ENCODE data around the gene NEURL1.
"Not testable (repeated sequence)": the region's sequence is repeated elsewhere in the genome, so short reads cannot be mapped to it uniquely, and the experiment has no call there.

The NEURL1 gene

GRCh38 chr10:103495321-103495720, 1.8 kb downstream of the NEURL1 start:
- no peak for DNase-seq

- no peak for DNase-seq
Measured at GRCh38 chr10:103497161-103497915, 3.8 kb downstream of the NEURL1 start.

DNA sequence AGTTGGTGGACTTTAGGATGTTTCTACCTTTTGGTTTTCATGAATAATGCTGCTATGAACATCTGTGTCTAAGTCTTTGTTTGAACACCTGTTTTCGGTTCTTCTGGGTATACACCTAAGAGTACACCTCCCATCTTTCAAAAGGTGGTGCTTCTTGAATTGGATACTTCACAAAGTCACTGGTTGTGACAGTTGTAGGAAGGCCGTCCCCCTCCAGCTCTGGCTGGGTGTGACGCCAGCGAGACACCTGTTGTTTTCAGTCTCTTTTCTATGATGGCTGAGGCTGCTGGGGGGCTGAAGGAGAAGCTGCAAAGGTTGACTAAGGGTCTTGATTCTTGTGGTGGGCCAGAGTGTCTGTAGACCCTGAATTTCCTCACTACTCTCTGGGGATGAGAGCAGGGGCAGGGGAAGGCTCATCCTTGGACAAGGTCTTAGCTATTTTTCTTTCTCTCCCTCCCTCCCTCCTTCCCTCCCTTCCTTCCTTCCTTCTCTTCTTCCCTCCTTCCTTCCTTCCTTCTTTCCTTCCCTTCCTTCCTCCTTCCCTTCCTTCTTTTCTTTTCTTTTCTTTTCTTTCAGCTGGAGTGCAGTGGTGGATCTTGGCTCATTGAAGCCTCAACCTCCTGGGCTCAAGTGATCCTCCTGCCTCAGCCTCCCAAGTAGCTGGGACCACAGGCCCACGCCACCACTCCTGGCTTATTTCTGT, 5.6 kb downstream of the NEURL1 start:
- DNase-seq: no peak

DNA sequence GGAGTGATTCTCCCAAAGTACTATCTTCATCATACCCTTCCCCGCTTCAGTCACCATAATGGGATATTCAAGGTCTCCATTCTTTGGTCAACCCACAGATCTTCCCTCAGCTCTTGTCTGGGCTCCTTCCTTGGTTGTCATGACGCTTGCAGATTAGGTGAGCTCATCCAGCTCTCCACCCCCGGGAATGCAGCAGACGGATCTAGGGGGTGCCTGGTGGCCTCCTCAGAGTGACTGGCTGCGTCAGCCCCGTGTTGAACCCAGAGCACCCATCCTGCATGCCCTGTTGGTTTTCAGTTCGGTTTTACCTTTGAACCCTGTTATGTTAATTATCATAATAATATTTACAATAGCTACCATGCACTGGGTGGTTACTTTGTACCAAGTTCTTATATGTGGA, 6.4 kb downstream of the NEURL1 start:
- DNase-seq: no peak

DNA sequence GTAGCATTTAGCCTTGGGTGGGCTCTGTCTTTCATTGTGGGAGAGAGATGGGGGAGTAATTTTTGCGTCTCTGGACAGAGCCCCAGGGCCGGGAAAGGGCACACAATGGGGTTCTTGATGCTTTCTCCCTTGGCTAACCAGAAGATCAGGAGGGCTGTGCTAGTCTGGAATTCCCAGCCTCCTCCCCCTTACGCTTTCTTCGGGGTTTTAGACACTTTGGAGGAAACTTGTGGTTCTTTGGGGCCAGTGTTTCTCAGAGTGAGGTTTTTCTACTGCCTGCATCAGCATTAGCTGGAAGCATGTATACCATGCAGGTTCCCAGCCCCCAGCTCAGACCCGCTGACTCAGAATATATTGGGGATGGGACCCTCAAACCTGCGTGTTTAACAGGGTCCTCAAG, 7.0 kb downstream of the NEURL1 start:
- no peak for DNase-seq

DNA sequence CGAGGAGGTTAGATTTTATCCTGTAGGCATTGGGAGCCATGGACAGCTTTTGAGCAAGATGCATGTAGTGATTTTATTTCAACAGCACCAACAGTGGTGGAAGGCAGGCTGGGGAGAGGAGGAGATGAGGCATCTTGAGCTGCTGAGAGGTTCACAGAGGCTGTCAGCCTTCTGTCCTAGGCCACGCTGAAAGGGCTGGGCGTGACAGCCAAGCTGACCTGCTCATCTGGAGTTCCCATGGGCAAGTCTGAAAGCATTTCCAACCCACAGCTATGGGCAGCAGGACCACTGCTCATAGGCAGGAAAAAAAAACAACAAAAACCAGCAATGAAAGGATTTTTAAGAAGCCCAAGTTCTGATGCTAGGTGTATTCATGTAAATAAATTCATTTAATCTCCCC, 7.7 kb downstream of the NEURL1 start:
- DNase-seq: no peak

DNA sequence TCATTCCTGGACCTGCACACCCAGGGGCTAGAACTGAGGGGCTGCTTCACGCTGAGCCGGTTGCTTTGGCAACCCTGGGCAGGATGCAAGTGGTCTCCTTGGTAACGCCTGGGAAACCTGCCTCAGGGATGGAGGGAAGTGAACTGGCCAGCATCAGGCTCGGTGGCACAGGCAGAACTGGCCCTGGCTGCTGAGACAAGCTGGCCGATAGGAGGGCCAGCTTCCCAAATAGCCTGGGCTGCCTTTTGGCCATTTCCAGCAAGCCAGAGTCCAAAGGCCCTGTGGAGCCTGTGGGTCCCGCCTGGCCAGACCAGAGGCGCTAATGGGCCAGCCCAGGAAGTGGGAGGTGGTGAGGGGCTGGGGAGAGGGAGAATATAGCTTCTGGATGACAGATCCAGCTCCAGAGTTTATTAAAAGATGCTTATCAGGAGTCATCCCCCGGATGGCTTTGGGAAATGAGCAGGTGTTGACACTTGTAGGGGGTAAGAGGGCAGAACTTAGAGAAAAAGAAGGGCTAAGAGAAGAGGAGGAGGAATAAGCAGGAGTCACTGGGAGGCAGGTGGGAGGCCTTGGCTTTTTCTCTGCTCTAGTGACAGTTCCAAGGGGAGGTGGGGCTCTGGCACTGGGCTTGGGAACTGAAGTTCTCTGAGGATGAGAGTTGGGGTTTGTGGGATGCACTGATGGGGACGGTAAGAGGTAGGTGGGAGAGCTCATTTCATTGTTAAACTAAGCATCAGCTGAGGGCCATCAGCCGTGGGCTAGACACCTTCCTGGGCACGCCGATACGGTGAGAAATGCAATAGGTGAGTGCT, 9.6 kb downstream of the NEURL1 start:
- no peak for DNase-seq

GRCh38 chr10:103503777-103504176, 10.3 kb downstream of the NEURL1 start:
- not testable (repeated sequence) for DNase-seq

DNA sequence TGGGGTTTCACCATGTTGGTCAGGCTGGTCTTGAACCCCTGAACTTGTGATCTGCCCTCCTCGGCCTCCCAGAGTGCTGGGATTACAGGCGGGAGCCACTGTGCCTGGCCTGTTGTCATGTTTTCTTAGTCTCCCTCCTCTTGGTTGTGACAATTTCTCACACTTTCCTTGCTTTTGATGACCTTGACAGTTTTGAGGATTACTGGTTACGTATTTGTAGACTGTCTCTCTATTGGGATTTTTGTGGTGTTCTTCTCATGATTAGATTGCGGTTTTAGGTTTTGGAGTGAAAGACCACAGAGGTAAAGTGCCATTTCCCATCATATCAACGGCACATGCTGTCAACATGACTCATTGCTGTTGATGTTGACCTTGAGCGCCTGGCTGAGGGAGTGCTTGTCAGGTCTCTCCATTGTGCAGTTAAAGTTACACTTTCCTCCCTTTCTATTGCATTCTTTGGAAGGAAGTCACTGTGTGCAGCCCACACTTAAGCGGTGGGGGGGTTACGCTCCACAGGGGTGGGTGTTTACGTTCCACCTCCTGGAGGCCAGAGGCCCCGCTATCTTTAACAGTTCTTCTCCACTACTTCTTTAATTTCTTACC, 10.8 kb downstream of the NEURL1 start:
- no peak for DNase-seq

DNA sequence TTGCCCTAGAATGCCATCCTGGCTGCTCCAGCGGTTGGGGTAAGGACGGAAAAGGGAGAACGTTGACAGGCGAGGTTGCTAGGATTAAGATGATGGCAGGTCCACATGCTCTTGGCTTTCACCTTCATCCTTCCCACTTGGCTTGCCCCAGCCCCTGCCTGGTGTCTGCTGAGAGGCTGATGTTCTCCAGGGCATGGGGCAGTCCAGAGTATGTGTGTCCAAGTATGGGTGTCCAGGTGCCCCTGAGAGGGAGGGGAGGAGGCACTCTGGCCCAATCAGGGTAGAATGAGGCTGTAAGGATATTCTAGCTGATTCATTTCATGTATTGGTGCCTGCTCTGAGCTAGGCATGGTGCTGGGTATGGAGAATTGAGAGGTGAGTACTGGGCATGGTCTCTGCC, 12.6 kb downstream of the NEURL1 start:
- DNase-seq: no peak

DNA sequence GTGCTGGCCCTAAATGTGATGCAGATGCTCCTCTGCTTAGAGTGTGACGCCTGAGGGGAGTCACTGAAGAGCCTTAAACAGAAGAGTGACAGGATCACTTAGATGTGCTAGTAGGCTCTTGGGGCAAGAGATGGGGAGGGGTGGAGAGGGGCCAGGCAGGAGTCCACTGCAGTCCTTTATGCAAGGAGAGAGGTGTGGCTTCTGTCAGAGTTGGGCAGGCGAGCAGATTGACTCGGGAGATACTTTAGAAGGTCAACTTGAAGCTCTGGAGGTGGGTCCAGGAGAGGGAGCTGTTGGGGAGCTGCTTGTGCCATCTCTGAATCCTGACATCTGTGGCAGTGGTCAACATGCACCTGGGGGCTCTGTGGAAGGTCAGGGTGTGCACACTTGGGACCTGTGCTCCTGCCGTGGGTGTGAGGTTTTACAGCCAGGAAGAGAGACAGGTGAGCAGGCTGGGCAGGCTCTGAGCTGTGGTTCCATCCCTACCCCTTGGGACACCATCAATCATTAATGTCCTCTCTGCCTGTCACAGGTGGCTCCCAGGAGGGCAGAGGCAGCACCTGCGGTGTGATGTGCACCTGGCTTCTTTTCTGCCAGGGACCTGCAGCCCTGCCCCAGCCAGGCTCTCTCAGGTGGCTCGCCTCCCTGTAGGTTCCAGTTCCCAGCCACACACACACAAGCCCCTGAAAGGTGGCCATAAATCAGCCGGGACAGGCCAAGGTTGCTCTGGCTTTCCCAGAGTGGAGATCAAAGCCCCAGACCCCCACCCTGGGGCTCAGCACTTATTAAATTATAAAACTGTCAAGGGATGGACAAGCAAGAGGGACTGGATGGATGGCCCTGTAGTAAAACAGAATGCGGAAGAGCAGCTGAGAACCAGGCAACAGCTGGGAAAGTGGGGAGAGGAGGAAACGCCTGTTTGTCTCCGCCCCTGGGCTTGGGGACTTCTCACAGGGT, 14.0 kb downstream of the NEURL1 start:
- DNase-seq: no peak

- no peak for DNase-seq
Measured at GRCh38 chr10:103510046-103510685, 16.7 kb downstream of the NEURL1 start.

DNA sequence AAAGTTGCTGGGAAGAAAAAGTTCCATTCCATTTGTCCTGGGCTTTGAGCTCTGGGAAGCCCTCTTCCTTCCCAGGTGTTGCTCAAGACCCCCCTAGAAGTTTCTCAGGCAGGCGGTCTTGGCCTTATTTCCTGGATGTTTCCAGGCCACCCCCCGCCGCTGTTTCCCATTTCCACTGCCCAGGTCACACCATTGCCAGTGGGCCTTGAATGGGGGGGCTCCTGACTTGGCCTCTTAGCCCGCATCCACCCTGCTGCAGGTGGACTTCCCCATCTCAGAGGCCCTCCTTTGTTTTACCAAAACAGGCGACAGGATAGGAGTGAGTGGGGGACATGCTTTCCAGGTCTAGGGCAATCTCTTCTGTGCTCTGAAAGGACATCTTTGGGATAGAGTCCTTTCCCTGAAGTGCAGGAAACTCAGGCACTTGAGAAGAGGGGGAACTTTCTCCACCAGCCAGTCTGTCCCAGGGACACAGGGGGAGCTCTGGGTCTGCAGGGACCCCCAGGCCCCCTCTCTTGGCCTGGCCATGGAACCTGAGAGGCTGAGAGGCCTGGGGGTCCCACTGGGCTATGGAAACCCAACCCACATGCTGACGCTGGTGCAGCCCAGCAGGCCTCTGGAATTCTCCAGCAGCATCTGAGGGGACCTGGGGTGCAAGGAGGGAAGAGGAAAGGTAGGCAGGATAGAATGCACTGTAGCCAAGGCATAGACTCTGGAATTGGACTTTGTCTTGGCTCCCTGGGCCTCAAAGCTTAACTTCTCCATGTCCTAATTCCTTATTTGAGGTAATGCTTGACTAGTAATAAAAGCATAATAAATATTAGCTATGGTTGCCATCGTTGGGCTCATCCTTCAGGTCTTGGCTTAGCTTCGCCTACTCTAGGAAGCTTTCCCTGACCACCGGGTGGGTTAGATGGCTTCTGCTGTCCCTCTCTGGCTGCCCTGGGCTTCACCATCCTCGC, 17.6 kb downstream of the NEURL1 start:
- no peak for DNase-seq

DNA sequence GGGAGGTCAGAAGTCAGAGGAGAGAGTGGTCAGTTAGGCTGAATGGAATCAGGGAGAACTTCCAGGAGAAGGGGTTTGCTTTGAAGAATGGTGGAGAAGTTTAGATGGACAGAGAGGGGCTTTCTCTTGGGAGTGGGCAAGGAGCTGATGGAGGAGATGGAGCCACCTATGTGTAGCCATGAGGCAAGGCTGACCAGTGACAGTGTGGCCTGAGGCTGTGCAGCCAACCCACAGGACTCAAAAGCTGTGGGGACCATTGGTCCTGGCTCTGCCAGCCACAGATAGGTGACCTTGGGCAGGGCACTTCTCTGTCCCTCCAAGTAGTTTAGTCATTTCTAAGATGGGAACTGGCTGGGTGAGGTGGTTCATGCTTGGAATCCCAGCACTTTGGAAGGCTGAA, 18.7 kb downstream of the NEURL1 start:
- no peak for DNase-seq

DNA sequence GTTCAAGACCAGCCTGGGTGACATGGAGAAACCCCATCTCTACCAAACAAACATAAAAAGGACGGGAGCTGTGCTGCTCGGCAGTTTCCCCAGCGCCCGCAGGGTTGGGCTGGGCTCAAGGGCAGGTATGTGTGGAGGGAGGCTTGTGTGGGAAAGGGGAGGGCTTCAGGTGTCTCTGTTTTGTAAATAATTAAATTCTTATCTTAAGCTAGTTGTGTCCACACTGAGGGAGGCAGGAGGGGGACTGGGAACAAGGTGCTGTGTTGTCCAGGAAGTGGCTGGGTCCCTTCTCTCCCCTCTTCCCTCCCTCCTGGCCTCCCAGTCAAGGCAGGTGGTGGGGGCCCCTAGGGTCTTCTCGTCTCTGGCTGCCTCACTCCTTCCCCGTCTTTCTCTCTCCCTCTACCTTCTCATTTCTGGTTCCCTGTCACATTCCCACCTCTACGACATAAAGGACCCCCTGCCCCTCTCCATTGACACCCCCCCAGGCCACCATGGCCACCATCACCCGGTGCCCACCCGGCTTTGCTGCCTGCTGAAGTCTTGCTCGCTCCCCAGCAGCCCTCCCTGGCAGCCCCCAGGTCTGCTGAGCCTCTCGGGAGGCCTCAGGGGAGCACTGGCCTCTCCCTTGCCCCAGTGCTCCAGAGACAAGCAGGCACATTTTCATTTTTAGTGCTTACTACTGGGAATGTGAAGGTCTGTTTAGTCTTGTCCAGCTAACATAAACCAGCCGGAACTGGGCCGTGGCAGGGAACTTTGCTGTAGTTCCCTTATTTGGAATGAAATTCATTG, 19.3 kb downstream of the NEURL1 start:
- no peak for DNase-seq

DNA sequence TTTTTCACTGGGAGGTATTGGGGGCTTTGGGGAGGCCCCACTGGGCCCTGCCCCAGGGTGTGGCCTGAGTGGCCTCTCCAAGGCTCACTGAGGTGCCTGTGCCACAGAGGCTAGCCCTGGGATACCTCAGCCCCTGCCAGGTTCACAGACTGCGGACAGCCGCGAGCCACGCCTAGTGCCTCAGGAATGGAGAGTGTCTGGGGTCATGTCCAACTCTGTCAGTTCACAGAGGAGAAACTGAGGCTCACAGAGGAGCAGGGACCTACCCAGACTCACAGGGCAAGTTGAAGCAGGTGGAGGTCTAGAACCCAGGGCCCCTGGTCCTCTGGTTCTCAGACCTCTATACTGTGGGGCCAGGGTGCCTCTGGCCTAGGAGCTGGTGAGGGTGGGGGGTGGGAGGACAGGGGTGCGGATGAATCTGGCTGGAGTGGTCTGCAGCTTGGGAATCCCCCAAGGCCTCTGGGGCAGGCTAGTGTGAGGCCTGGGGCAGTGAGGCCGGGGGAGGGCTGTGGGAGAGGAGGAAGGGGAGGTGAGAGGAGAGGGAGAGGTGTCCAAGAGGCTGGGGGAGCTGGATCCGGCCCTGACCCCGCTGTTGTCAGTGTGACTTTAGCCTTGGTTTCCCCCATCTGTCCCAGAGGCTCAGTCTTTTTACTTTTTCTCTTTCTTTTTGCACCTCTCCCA, 20.0 kb downstream of the NEURL1 start:
- no peak for DNase-seq

GRCh38 chr10:103514244-103514643, 20.7 kb downstream of the NEURL1 start:
- DNase-seq: no peak

- DNase-seq: no peak
Measured at GRCh38 chr10:103517234-103518085, 24.0 kb downstream of the NEURL1 start.
